MM.1S (cell line): ENCODE results near the gene RPS28.

ENCODE experiments used
- CTCF ChIP-seq: fragments of 300-600 bp; sonication (generic); IDR thresholded peaks from 2 replicates; pipeline ENCODE4 v1.5.1; 2016; ENCODE audit warnings: antibody characterized with exemption, low read length, mixed read lengths
- EZH2 ChIP-seq: fragments of 300-600 bp; sonication (generic); optimal IDR thresholded peaks from 2 replicates; pipeline ENCODE3; 2017; ENCODE audit warnings: low read depth, mild to moderate bottlenecking, antibody characterized with exemption, low read length, mixed read lengths
- EZH2phosphoT487 ChIP-seq: fragments of 300-600 bp; sonication (generic); IDR thresholded peaks from 2 replicates; pipeline ENCODE4 v1.6.1; 2018; ENCODE audit warnings: antibody characterized with exemption, low read length

- TF ChIP-seq CTCF (no peak), EZH2 (no peak), EZH2phosphoT487 (no peak)
Measured at GRCh38 chr19:8342316-8342683, 21.0 kb downstream of the RPS28 start.
